ENCODE results near the gene UFSP2.

UFSP2 gene, protein sequence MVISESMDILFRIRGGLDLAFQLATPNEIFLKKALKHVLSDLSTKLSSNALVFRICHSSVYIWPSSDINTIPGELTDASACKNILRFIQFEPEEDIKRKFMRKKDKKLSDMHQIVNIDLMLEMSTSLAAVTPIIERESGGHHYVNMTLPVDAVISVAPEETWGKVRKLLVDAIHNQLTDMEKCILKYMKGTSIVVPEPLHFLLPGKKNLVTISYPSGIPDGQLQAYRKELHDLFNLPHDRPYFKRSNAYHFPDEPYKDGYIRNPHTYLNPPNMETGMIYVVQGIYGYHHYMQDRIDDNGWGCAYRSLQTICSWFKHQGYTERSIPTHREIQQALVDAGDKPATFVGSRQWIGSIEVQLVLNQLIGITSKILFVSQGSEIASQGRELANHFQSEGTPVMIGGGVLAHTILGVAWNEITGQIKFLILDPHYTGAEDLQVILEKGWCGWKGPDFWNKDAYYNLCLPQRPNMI

DNA sequence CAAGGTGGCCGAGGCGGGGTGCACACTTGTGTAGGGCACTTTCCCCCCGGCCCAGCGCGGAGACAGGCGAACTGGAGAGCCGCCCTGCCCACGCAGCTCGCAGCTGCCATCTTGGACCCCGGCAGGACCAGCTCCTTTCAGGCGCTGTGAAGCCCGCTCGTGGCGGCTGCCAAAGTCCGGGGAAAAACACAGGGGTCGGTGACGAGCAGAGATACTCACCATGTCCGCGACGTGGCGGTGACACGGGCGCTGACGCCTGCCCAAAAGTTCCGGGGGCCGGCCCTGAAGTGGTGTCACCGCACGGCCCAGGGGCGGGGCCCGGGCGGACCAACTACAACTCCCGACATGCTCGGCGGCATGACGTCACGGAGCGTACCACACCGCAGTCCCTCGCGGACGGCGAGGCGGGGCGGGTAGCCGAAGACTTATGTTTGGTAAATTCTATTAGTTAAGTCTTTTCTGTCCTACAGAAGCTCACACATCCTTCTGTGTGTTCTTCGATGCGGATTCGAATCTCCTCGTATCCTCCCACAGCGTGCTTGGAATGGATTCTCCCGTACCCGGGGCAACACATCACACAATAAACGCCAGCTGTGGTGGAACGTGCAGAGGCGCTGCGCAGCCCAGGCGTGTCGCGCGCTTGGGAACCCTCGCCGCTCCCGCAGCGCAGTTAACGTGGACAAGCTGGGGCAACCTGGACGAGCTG is at the start of gene UFSP2:
UFSP2 (minus strand) TSS at position 318 of the 706 bp plus-strand sequence; CDS start at position 222, 96 bp downstream.
- DNase-seq (ENCODE audit: low read depth) = peak; percentile 74

GRCh38 chr4:185473247-185473646 is 47.5 kb upstream of the UFSP2 start:
- no peak for DNase-seq (ENCODE audit: low read depth)

DNA sequence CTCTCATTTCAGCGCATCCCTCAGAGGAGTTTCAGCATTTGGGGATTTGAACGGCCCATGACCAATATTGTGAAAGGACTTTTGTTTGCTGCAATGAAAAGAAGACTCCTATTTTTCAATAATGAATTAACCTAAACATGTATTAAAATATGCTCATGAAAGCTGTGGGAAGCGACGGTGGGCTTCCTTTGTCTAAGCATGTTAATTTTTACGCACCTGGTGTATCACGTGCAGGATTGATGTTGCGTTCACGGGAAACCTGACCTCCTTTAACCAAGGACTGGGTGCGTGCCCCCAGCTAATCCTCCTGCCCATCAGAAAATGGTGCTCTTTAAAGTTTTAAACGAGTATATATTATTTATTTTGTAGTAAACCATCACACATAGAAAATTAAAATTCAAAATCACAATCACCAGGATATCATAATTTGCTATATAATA is 46.4 kb upstream of the UFSP2 start:
- no peak for DNase-seq (ENCODE audit: low read depth)

DNA sequence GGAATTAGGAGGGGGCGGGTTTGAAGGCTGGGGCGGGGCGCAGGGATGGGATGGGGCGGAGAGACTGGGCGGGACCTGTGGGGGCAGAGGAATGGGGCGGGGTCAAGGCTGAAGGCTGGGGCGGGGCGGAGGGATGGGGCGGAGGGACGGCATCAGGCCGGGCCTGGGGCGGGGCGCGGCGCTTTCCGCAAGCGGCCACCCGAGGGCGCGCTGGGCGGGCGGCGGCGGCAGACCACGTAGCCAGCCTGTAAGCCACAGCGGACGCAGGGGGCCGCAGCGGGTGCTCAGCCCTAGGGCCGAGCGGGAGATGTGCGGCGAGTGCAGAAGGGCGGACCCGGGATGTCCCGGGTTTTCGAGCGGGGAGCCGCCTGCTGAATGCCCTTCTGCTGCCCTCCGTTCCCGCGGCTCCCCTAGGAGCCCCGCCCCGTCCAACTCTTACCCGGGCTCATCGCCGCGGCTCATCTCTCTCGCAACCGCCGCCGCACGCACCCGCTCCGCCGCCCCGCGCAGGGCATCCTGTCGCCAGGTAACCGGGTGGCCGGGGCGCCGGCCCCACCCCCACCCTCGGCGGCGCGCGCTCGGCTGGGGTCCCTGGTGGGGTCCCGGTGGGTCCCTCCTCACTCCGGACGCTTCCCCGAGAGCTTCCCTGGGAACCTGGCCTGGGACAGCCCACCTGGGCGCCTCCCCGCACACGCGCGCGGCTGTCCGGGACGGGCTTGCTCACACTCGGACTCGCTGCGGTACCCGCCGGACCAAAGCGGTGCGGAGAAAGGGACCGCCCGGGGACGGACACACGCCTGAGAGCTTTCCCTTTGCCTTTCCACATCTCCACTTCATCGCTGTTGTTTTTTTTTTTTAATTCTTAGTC is 45.7 kb upstream of the UFSP2 start, which contains the start of gene CCDC110:
CCDC110 (minus strand) TSS at position 499 of the 868 bp plus-strand sequence; CDS start at position 449, 50 bp downstream.
- DNase-seq (ENCODE audit: low read depth) = peak; percentile 84

GRCh38 chr4:185470501-185471195 is 44.9 kb upstream of the UFSP2 start:
- peak; percentile 11 for DNase-seq (ENCODE audit: low read depth)

- DNase-seq (ENCODE audit: low read depth) = no peak
Measured at GRCh38 chr4:185469580-185470154, 43.9 kb upstream of the UFSP2 start.

GRCh38 chr4:185468999-185469398 is 43.2 kb upstream of the UFSP2 start:
- DNase-seq (ENCODE audit: low read depth) = no peak

DNA sequence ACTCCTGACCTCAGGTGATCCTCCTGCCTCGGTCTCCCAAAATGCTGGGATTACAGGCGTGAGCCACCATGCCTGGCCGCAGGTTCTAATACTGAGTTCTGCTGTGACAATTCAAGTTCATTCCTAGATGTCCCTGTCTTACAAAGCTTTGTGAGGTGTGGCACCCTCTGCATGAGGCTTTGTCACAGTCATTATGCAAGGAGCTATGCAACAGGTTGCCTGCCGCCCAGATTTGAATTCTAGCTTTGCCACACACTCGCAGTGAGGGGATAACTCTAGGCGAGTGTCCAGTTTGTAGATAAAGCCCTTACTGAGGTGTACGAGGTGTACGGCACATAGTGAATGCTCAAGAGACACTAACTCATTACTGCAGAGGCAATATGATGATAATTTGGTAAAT is 42.2 kb upstream of the UFSP2 start:
- no peak for DNase-seq (ENCODE audit: low read depth)

GRCh38 chr4:185467101-185467500 is 41.3 kb upstream of the UFSP2 start:
- no peak for DNase-seq (ENCODE audit: low read depth)

GRCh38 chr4:185465707-185466106 is 39.9 kb upstream of the UFSP2 start:
- no peak for DNase-seq (ENCODE audit: low read depth)

DNA sequence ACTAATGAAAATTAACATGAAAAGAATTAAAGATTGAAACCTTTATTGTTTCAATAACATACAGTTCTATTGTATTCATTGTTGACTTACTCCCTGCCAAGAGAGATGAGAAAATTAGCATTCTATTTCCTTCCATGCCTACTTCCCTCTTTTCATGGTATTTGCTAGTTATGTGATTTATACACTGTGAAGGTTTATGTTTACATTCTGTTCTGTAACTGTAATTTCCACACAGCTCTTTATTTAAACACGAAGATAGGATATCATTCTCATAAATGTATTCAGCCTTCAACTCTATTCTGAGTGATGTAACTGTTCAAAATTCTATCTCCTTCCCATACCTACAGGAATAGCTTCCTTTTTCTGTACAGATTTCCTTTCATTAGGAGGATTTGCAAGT is 39.1 kb upstream of the UFSP2 start:
- DNase-seq (ENCODE audit: low read depth) = no peak

- no peak for DNase-seq (ENCODE audit: low read depth)
Measured at GRCh38 chr4:185464183-185464582, 38.4 kb upstream of the UFSP2 start.

- no peak for DNase-seq (ENCODE audit: low read depth)
Measured at GRCh38 chr4:185463541-185463940, 37.8 kb upstream of the UFSP2 start.

GRCh38 chr4:185461565-185461964 is 35.8 kb upstream of the UFSP2 start:
- DNase-seq (ENCODE audit: low read depth) = no peak

DNA sequence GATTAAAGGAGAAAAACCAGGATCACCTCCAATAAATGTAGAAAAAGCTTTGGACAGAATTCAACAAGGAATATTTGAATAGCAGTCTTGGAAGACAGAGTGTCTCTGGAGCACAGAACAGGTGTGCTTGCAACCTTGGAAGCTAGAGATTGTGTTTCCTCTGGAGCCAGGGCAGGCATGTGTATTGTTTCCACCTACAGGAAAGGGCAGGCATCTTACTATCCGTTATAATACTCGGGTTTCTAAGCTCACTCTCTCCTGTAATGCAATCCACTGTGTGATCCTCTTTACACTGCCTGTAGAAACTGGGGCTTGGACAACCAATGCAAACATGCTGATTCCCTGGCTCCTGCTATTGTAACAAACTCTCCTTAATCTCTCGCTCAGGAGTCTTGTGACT is 31.4 kb upstream of the UFSP2 start:
- no peak for DNase-seq (ENCODE audit: low read depth)

GRCh38 chr4:185456131-185456530 is 30.4 kb upstream of the UFSP2 start:
- no peak for DNase-seq (ENCODE audit: low read depth)

DNA sequence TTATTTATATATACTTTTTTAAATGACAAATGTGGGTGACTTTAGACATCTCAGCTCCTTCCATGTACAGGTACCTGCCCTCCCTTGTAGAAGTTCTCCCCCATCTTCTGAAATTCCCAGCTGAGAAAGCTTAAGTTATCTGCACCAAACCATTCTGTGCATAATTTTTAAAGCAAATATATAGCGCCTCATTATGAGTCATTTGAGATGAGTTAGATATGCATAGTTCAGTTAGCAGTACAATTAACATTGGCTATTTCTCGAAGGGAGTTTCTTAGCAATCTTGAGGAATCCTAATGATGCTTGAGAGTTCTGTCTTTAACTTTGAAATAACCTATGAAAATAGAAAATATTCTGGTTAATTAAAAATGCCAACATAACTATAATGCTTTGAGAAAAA is 19.4 kb upstream of the UFSP2 start:
- no peak for DNase-seq (ENCODE audit: low read depth)

DNA sequence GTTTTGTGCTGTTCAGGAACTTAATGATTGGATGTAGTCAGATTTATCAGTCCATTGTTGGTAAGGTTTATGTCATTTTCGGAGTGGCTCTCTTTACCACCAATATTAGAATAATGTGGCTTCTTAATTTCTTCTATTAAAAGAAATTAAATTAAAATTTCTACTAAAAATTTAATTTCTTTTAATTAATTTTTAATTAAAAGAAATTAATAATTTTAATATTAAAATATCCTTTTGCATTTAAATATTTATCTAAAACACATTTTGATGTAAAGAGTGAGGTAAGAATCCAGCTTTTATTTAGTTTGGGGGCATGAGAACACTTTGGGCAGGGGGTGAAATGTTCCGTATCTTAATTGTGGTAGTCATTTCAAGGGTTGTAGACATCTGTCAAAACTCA is 15.7 kb upstream of the UFSP2 start:
- no peak for DNase-seq (ENCODE audit: low read depth)

DNA sequence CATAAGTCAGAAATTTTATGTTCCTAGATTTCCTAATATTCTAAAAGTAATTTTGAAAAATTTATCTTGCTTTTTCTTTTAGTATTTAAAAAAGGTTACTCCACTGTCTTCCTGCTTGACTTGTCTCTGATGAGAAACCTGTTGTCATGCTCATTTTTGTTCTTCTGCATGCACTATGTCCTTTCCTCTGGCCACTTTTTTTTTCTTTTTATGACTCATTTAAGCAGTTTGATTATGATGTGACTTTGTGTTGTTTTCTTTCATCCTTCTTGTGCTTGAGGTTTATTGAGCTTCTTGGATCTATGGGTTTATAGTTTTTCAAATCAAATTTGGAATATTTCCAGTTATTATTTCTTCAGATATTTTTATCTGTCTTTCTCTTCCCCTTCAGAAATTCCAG is 12.0 kb upstream of the UFSP2 start:
- DNase-seq (ENCODE audit: low read depth) = no peak

- no peak for DNase-seq (ENCODE audit: low read depth)
Measured at GRCh38 chr4:185435466-185435865, 9.7 kb upstream of the UFSP2 start.

DNA sequence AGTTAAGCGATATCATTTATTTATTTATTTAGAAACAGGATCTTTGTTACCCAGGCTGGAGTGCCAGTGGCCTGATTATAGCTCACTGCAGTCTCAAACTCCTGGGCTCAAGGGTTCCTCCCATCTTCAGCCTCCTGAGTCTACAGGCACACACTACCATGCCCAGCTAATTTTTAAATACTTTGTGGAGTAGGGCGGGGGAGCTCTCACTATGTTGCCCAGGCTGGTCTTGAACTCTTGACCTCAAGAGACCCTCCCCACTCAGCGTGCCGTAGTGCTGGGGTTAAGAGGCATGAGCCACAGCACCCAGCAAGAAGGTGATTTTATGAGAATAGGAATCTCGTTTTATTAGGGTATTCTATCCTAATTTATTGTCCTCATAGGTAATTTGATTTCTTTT is 3.9 kb upstream of the UFSP2 start:
- DNase-seq (ENCODE audit: low read depth) = no peak
